HG03060 (cell line): Measurements from ENCODE around the gene SECISBP2.

Experiments
- ATAC-seq: cut with Tn5 transposase; IDR thresholded peaks from one replicate; pipeline ENCODE4 v1.9.1; 2021; ENCODE audit warnings: low read depth, moderate number of reproducible peaks; ENCODE audit not compliant: unreplicated experiment

SECISBP2 gene

GRCh38 chr9:89380437-89381307, 62.4 kb downstream of the SECISBP2 start:
- no peak for ATAC-seq

- ATAC-seq: no peak
These were observed 63.0 kb downstream of the SECISBP2 start for GRCh38 chr9:89381308-89381609.

- ATAC-seq: no peak
These were observed 64.0 kb downstream of the SECISBP2 start for GRCh38 chr9:89382026-89382986.

GRCh38 chr9:89383030-89383720, 64.9 kb downstream of the SECISBP2 start:
- no peak for ATAC-seq

GRCh38 chr9:89383721-89384300, 65.5 kb downstream of the SECISBP2 start:
- no peak for ATAC-seq

- no peak for ATAC-seq
These were observed 66.5 kb downstream of the SECISBP2 start for GRCh38 chr9:89384783-89385182.

GRCh38 chr9:89386206-89386605, 67.9 kb downstream of the SECISBP2 start:
- no peak for ATAC-seq

- no peak for ATAC-seq
These were observed 68.5 kb downstream of the SECISBP2 start for GRCh38 chr9:89386797-89387196.

- no peak for ATAC-seq
These were observed 69.0 kb downstream of the SECISBP2 start for GRCh38 chr9:89387197-89387849.

GRCh38 chr9:89388084-89388867, 70.0 kb downstream of the SECISBP2 start:
- no peak for ATAC-seq

GRCh38 chr9:89388868-89389177, 70.5 kb downstream of the SECISBP2 start:
- no peak for ATAC-seq

GRCh38 chr9:89390068-89390555, 71.8 kb downstream of the SECISBP2 start:
- ATAC-seq: no peak

- no peak for ATAC-seq
These were observed 72.3 kb downstream of the SECISBP2 start for GRCh38 chr9:89390578-89391116.

- ATAC-seq: no peak
These were observed 73.3 kb downstream of the SECISBP2 start for GRCh38 chr9:89391585-89391984.

- ATAC-seq: no peak
These were observed 76.1 kb downstream of the SECISBP2 start for GRCh38 chr9:89394412-89394811.

- ATAC-seq: no peak
These were observed 77.8 kb downstream of the SECISBP2 start for GRCh38 chr9:89395931-89396710.

GRCh38 chr9:89397471-89397870, 79.2 kb downstream of the SECISBP2 start:
- no peak for ATAC-seq

GRCh38 chr9:89398621-89399020, 80.3 kb downstream of the SECISBP2 start:
- no peak for ATAC-seq
